Endothelial cell of umbilical vein (primary cell): ENCODE measurements around the gene KCNN3. TPM values are rescaled to one million over a fixed set of nuclear protein-coding genes. Genes with fewer than 3 reads are reported as not detected.

Experiments used
- BruUV-seq: library from RNA; stranded (reverse); fragments of 400-500 nt; replicated peaks from 2 replicates; lab custom pipeline; 2021; lab: Mats Ljungman, UMichigan
- CTCF ChIA-PET: fragments of 300-600, 350-600 bp; sonication (Branson Sonifier 250); formaldehyde crosslinking; loops from one replicate; lab custom pipeline; 2021; ENCODE audit warnings: antibody characterized with exemption, inconsistent platforms; lab: Charles Lee
- POLR2A ChIA-PET: fragments of 300-600, 350-600 bp; sonication (Branson Sonifier 250); formaldehyde crosslinking; loops from one replicate; lab custom pipeline; 2021; ENCODE audit warnings: antibody characterized with exemption, inconsistent platforms; lab: Charles Lee
- DNase-seq: peaks from one replicate; pipeline ENCODE4 v3.0.0-alpha.2; 2011; ENCODE audit warnings: low read depth, low spot score
- FAIRE-seq: peaks from 2 replicates; lab custom pipeline; 2011; peaks lifted over from hg19 to GRCh38; lab: Jason Lieb, UNC
- H2AFZ ChIP-seq: 2 replicates; pipeline ENCODE4 v1.6.0; 2012; ENCODE audit warnings: low read depth, low read length, control low read depth, inconsistent platforms
- H3K27ac ChIP-seq: 2 replicates; pipeline ENCODE4 v1.5.1; 2011; ENCODE audit warnings: low read depth, mild to moderate bottlenecking, control low read depth, low read length, moderate library complexity; ENCODE audit not compliant: insufficient read depth
- H3K27me3 ChIP-seq, 2 experiments: 2 replicates each; pipeline versions ENCODE4 v1.6.0 to v1.6.1; 2011; ENCODE audit warnings: low read length in 2 of 2, mixed read lengths in 1 of 2; ENCODE audit not compliant: control insufficient read depth in 2 of 2, insufficient read depth in 2 of 2
- H3K36me3 ChIP-seq, 2 experiments: 2 replicates in 1 of 2; 3 replicates in 1 of 2; pipeline ENCODE4 v1.5.1; 2011; ENCODE audit warnings: low read length in 2 of 2, mild to moderate bottlenecking in 1 of 2, moderate library complexity in 1 of 2; ENCODE audit not compliant: control insufficient read depth in 2 of 2, insufficient read depth in 2 of 2; ENCODE audit errors: extremely low read depth in 1 of 2
- H3K4me1 ChIP-seq: 3 replicates; pipeline ENCODE4 v1.5.1; 2011; ENCODE audit warnings: mild to moderate bottlenecking, low read length; ENCODE audit not compliant: control insufficient read depth, insufficient read depth; ENCODE audit errors: extremely low read depth
- H3K4me2 ChIP-seq: 2 replicates; pipeline ENCODE4 v1.6.1; 2011; ENCODE audit warnings: low read length, control low read depth, mixed read lengths; ENCODE audit not compliant: insufficient read depth
- H3K4me3 ChIP-seq, 3 experiments: fragments of 200-600 bp in 1 of 3; sonication (generic), shearing (Covaris generic) in 1 of 3; replicated peaks in 1 of 3; 2 replicates each; pipeline ENCODE4 v1.5.1; 2011 to 2016; ENCODE audit warnings: control low read depth in 3 of 3, low read length in 3 of 3, mild to moderate bottlenecking in 2 of 3, inconsistent platforms in 1 of 3, low read depth in 1 of 3, moderate library complexity in 1 of 3; ENCODE audit not compliant: insufficient read depth in 1 of 3
- H3K79me2 ChIP-seq: 2 replicates; pipeline ENCODE4 v1.6.0; 2012; ENCODE audit warnings: low read length, inconsistent platforms; ENCODE audit not compliant: control insufficient read depth, insufficient read depth
- H3K9ac ChIP-seq: replicated peaks from 2 replicates; pipeline ENCODE3; 2011; ENCODE audit warnings: low read length, control low read depth; ENCODE audit not compliant: insufficient read depth; ENCODE audit errors: extremely low read depth
- H3K9me1 ChIP-seq: replicated peaks from 3 replicates; pipeline ENCODE4 v1.6.0; 2011; ENCODE audit warnings: mild to moderate bottlenecking, low read length; ENCODE audit not compliant: control insufficient read depth, insufficient read depth; ENCODE audit errors: extremely low read depth
- H3K9me3 ChIP-seq: replicated peaks from 2 replicates; pipeline ENCODE4 v1.5.1; 2012; ENCODE audit warnings: low read length, inconsistent platforms; ENCODE audit not compliant: control insufficient read depth, insufficient read depth
- H4K20me1 ChIP-seq: replicated peaks from 2 replicates; pipeline ENCODE3; 2011; ENCODE audit warnings: mild to moderate bottlenecking, low read length; ENCODE audit not compliant: control insufficient read depth, insufficient read depth; ENCODE audit errors: extremely low read depth
- CTCF ChIP-seq, 2 donors: IDR thresholded peaks; 1 replicate in 1 of 2; 2 replicates in 1 of 2; pipeline ENCODE4 v1.5.1; 2011; ENCODE audit warnings: low read length in 2 of 2, mild to moderate bottlenecking in 2 of 2, moderate library complexity in 2 of 2, control low read depth in 1 of 2, inconsistent platforms in 1 of 2, low read depth in 1 of 2; ENCODE audit not compliant: insufficient read depth in 1 of 2; ENCODE audit errors: extremely low read depth in 1 of 2
- EZH2 ChIP-seq: IDR thresholded peaks from 2 replicates; pipeline ENCODE4 v1.6.1; 2012; ENCODE audit warnings: borderline replicate concordance, low read depth, mild to moderate bottlenecking, moderate library complexity, low read length, inconsistent platforms; ENCODE audit not compliant: severe bottlenecking
- FOS ChIP-seq: IDR thresholded peaks from 2 replicates; pipeline ENCODE4 v1.6.1; 2011; ENCODE audit warnings: mild to moderate bottlenecking, low read length, moderate library complexity, borderline replicate concordance; ENCODE audit not compliant: insufficient read depth
- GATA2 ChIP-seq: IDR thresholded peaks from 2 replicates; pipeline ENCODE4 v1.7.0; 2011; ENCODE audit warnings: low read depth, mild to moderate bottlenecking, moderate library complexity, mixed read lengths, low read length; ENCODE audit not compliant: insufficient read length, insufficient read depth
- JUN ChIP-seq: IDR thresholded peaks from 2 replicates; pipeline ENCODE4 v1.6.1; 2011; ENCODE audit warnings: borderline replicate concordance, low read depth; ENCODE audit not compliant: insufficient read length, insufficient read depth
- MAX ChIP-seq: IDR thresholded peaks from 2 replicates; pipeline ENCODE4 v1.6.1; 2011; ENCODE audit not compliant: insufficient read depth, insufficient read length
- MYC ChIP-seq: IDR thresholded peaks from one replicate; pipeline ENCODE4 v1.6.1; 2011; ENCODE audit warnings: mild to moderate bottlenecking, low read depth, low read length
- POLR2A ChIP-seq: IDR thresholded peaks from 2 replicates; pipeline ENCODE4 v1.6.1; 2012; ENCODE audit warnings: low read depth, mild to moderate bottlenecking, control low read depth, low read length
- POLR2AphosphoS5 ChIP-seq: IDR thresholded peaks from 2 replicates; pipeline ENCODE4 v1.6.1; 2012; ENCODE audit warnings: low read depth, mild to moderate bottlenecking, control low read depth, low read length, moderate library complexity; ENCODE audit not compliant: insufficient read depth
- dilution Hi-C: fragments of 300-500 bp; cut with MboI; formaldehyde crosslinking; loops from one replicate; pipeline ENCODE4 v1.15.0; 2019; ENCODE audit warnings: low sequenced_read_pairs; ENCODE audit not compliant: extremely low pct_ligation_motif_present
- intact Hi-C: fragments of 100-400 bp; cut with micrococcal nuclease; formaldehyde crosslinking; loops from one replicate; pipeline ENCODE4 v1.10.0; 2022
- polyA plus RNA-seq, 4 experiments: library from polyadenylated mRNA; depleted of rRNA in 3 of 4; stranded (reverse) in 3 of 4; unstranded in 1 of 4; fragments of >200 nt; gene quantifications; 2 replicates each; pipeline versions ENCODE4 v1.2.1 to v1.2.3, GENCODE V29; 2011 to 2012; ENCODE audit warnings: missing spikeins in 1 of 4
- total RNA-seq: library from RNA; stranded (reverse); gene quantifications from 2 replicates; pipeline ENCODE4 v1.2.3, GENCODE V29; 2021

KCNN3 gene
- total and polyA plus RNA-seq, 2 donors (not counting 3 experiments of a cell fraction or from before 2014, with no cell fraction given): 0.91 to 1.1 TPM

- Histone ChIP-seq H3K9me1 (no peaks in the 10 kb centered on the region), H4K20me1 (no peaks in the 10 kb centered on the region), H3K9ac (no peak overlapping the region), H3K9me3 (no peaks in the 10 kb centered on the region), H3K36me3 (no peaks in the 10 kb centered on the region), H3K4me1 (peaks cover 22% of the 10 kb centered on the region), H3K79me2 (no peaks in the 10 kb centered on the region), H3K27me3 (no peaks in the 10 kb centered on the region), H3K27ac (no peak overlapping the region), H3K4me3 (no peak overlapping the region), H3K4me2 (no peak overlapping the region), H2AFZ (no peak overlapping the region)
- dilution Hi-C loops (no loop called here), intact Hi-C loops (loop anchor here (5.0 kb wide), 1 partner anchor 38 kb away; no protein-coding TSS in a partner anchor)
- FAIRE-seq: no peak
- no peak for TF ChIP-seq JUN
- TF ChIP-seq CTCF (IDR thresholded peaks at IDR 0.05; ENCODE audit: extremely low read depth in 1 of 2, insufficient read depth in 1 of 2, low read depth in 1 of 2, low read length in 2 of 2): no peak
- TF ChIP-seq POLR2A: no peak
- TF ChIP-seq MYC: no peak
- TF ChIP-seq FOS: no peak
- TF ChIP-seq EZH2: no peak
- TF ChIP-seq MAX: no peak
- TF ChIP-seq GATA2: no peak
- no peak for TF ChIP-seq POLR2AphosphoS5
- CTCF ChIA-PET: interaction anchor here (1.5 to 2.4 kb wide), 3 partner anchors 16 to 39 kb away, joined by 3 to 5 read pairs (median 5); no protein-coding TSS in a partner anchor
- POLR2A ChIA-PET: no interaction called here
- no peak for DNase-seq
- no TSS peak for BruUV-seq
These were observed 31.1 kb downstream of the KCNN3 start for GRCh38 chr1:154838988-154839387.
